ENCODE measurements around the gene MIS12. TPM values are rescaled to one million over a fixed set of nuclear protein-coding genes. Genes with fewer than 3 reads are reported as not detected.

MIS12 gene
- total and polyA plus RNA-seq, 2 donors (not counting 1 experiment from before 2014, with no cell fraction given), result 20.9 to 41.1 TPM

DNA sequence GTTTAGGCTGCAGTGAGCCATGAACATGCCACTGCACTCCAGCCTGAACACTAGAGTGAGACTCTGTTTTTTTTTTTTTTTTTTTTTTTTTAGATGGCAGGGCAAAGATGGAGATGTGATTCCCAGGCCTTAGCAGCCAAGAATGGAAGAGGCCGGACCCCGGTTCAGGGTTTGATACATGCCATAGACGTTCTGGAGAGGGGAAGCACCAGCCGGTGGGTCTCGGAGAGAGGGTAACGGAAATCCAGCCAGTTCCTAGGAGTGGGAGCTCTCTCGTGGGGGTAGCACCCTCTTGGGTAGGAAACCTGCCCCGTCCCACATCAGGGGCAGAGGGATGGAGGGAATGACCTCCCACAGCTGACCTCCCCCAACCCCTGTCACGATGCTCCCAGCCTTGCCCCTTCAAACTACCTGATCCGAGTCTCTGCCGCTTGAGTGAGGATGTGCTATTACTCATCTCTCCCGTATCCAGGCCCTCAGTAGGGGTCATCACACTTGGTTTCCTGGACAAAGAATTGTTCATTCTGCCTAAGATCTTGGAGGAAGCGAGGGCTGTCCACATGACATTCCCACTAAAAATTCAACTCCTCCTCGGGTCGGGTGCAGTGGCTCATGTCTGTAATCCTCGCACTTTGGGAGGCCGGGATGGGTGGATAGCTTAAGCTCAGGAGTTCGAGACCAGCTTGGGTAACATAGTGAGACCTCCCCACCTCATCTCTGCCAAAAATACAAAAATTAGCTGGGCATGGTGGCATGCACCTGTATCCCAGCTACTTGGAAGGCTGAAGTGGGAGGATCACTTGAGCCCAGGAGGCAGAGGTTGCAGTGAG is 47.3 kb downstream of the MIS12 start:
- intact Hi-C loops (cut with micrococcal nuclease), result no loop called here
- Mint-ChIP-seq H3K27ac (no peak overlapping the region), H3K27me3 (no peaks in the 10 kb centered on the region), H3K4me3 (no peak overlapping the region), H3K9me3 (ENCODE audit: insufficient read depth) (no peaks in the 10 kb centered on the region), H3K4me1 (no peaks in the 10 kb centered on the region)
- POLR2A ChIA-PET, result no interaction called here
- Histone ChIP-seq H2AFZ (ENCODE audit: insufficient read depth, low read depth, low read length, poor library complexity, severe bottlenecking) (no peak overlapping the region), H3K79me2 (ENCODE audit: control insufficient read depth, insufficient read depth, low read length) (no peaks in the 10 kb centered on the region), H3K9ac (ENCODE audit: low read length) (no peak overlapping the region), H3K9me3 (ENCODE audit: control extremely low read depth in 1 of 3, control insufficient read depth in 2 of 3, insufficient read depth in 1 of 3, low read length in 2 of 3) (no peaks in the 10 kb centered on the region), H3K4me3 (ENCODE audit: control extremely low read depth in 1 of 5, extremely low read depth in 1 of 5, insufficient read depth in 1 of 5, low read depth in 2 of 5, low read length in 4 of 5) (no peak overlapping the region), H3K4me1 (ENCODE audit: control insufficient read depth in 2 of 2, insufficient read depth in 2 of 2, low read length in 2 of 2) (no peaks in the 10 kb centered on the region), H3K4me2 (replicated peaks; ENCODE audit: low read depth, low read length, poor library complexity, severe bottlenecking) (no peak overlapping the region), H3K27ac (ENCODE audit: low read length in 2 of 2) (no peak overlapping the region), H4K20me1 (ENCODE audit: control insufficient read depth, insufficient read depth, low read length, poor library complexity, severe bottlenecking) (no peaks in the 10 kb centered on the region), H3K27me3 (replicated peaks in 1 of 4; ENCODE audit: control extremely low read depth in 1 of 4, control insufficient read depth in 3 of 4, insufficient read depth in 4 of 4, low read length in 3 of 4) (no peaks in the 10 kb centered on the region), H3K36me3 (replicated peaks in 1 of 2; ENCODE audit: control extremely low read depth in 1 of 2, control insufficient read depth in 1 of 2, extremely low read depth in 1 of 2, insufficient read depth in 2 of 2, low read length in 1 of 2) (peaks cover 6 to 61% of the 10 kb centered on the region in 2 experiments)
- ATAC-seq (ENCODE audit: low read depth) (no peak), DNase-seq (no peak)
- CTCF ChIA-PET, result interaction anchor here (0.6 kb wide), 1 partner anchor 939 kb away, joined by 3 read pairs; no protein-coding TSS in a partner anchor
- TF ChIP-seq, protein P1, sequence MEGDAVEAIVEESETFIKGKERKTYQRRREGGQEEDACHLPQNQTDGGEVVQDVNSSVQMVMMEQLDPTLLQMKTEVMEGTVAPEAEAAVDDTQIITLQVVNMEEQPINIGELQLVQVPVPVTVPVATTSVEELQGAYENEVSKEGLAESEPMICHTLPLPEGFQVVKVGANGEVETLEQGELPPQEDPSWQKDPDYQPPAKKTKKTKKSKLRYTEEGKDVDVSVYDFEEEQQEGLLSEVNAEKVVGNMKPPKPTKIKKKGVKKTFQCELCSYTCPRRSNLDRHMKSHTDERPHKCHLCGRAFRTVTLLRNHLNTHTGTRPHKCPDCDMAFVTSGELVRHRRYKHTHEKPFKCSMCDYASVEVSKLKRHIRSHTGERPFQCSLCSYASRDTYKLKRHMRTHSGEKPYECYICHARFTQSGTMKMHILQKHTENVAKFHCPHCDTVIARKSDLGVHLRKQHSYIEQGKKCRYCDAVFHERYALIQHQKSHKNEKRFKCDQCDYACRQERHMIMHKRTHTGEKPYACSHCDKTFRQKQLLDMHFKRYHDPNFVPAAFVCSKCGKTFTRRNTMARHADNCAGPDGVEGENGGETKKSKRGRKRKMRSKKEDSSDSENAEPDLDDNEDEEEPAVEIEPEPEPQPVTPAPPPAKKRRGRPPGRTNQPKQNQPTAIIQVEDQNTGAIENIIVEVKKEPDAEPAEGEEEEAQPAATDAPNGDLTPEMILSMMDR (IDR thresholded peaks at IDR 0.05), result no peak
- TF ChIP-seq EZH2 (IDR thresholded peaks at IDR 0.05; ENCODE audit: borderline replicate concordance, insufficient read depth, low read depth, low read length, poor library complexity, severe bottlenecking), result no peak
- WGBS (ENCODE audit: insufficient coverage), result 96% methylated on average over 11 of the region's 18 CpGs

DNA sequence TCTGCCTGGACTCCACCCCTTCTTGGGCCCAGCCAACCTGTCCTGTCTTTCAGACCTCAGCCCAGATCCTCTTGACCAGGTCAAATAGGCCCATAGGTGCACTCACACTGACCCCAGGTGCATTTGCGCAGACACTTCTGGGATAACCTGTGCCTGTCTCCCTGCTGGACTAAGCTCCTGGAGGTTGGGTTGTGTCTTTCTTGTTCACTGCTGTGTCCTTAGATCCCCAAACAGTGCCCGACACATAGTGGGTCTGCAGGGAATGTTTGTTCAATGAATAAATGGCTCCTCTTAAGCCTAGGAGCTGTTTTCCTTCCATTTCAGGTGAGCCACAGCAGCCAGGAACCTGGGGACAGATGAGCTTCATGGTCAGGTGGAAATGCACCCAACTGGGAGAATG is 49.1 kb downstream of the MIS12 start:
- H3K27ac Mint-ChIP-seq, result no peak overlapping the region
- H2AFZ ChIP-seq (ENCODE audit: insufficient read depth, low read depth, low read length, poor library complexity, severe bottlenecking), result no peak overlapping the region
- H4K20me1 ChIP-seq (ENCODE audit: control insufficient read depth, insufficient read depth, low read length, poor library complexity, severe bottlenecking), result no peaks in the 10 kb centered on the region
- ATAC-seq (ENCODE audit: low read depth) (no peak), DNase-seq (no peak)
- no peaks in the 10 kb centered on the region for H3K4me1 ChIP-seq (ENCODE audit: control insufficient read depth in 2 of 2, insufficient read depth in 2 of 2, low read length in 2 of 2)
- no peak overlapping the region for H3K9ac ChIP-seq (ENCODE audit: low read length)
- POLR2A ChIA-PET, result no interaction called here
- no peaks in the 10 kb centered on the region for H3K9me3 ChIP-seq (ENCODE audit: control extremely low read depth in 1 of 3, control insufficient read depth in 2 of 3, insufficient read depth in 1 of 3, low read length in 2 of 3)
- no peaks in the 10 kb centered on the region for H3K27me3 Mint-ChIP-seq
- no peaks in the 10 kb centered on the region for H3K4me1 Mint-ChIP-seq
- H3K79me2 ChIP-seq (ENCODE audit: control insufficient read depth, insufficient read depth, low read length), result no peaks in the 10 kb centered on the region
- intact Hi-C loops (cut with micrococcal nuclease), result no loop called here
- peaks cover 6 to 69% of the 10 kb centered on the region in 2 experiments for H3K36me3 ChIP-seq (replicated peaks in 1 of 2; ENCODE audit: control extremely low read depth in 1 of 2, control insufficient read depth in 1 of 2, extremely low read depth in 1 of 2, insufficient read depth in 2 of 2, low read length in 1 of 2)
- WGBS (ENCODE audit: insufficient coverage), result 95% methylated on average over 2 of the region's 2 CpGs
- H3K4me3 Mint-ChIP-seq, result no peak overlapping the region
- no peaks in the 10 kb centered on the region for H3K27me3 ChIP-seq (replicated peaks in 1 of 4; ENCODE audit: control extremely low read depth in 1 of 4, control insufficient read depth in 3 of 4, insufficient read depth in 4 of 4, low read length in 3 of 4)
- CTCF ChIA-PET, result no interaction called here
- H3K4me2 ChIP-seq (replicated peaks; ENCODE audit: low read depth, low read length, poor library complexity, severe bottlenecking), result no peak overlapping the region
- H3K9me3 Mint-ChIP-seq (ENCODE audit: insufficient read depth), result no peaks in the 10 kb centered on the region
- H3K27ac ChIP-seq (ENCODE audit: low read length in 2 of 2), result no peak overlapping the region
- H3K4me3 ChIP-seq (ENCODE audit: control extremely low read depth in 1 of 5, extremely low read depth in 1 of 5, insufficient read depth in 1 of 5, low read depth in 2 of 5, low read length in 4 of 5), result no peak overlapping the region
- TF ChIP-seq, protein P1 (IDR thresholded peaks at IDR 0.05), result no peak
- no peak for TF ChIP-seq EZH2 (IDR thresholded peaks at IDR 0.05; ENCODE audit: borderline replicate concordance, insufficient read depth, low read depth, low read length, poor library complexity, severe bottlenecking)

All from B cell (primary cell).